ENCODE data around the gene PPP1R1C. TPM values are rescaled to one million over a fixed set of nuclear protein-coding genes. Genes with fewer than 3 reads are reported as not detected.

PPP1R1C gene
- total RNA-seq, 1 donor from 2014 or later = not detected

- no peaks in the 10 kb centered on the region for H3K27me3 ChIP-seq
- no peak for DNase-seq (ENCODE audit: extremely low spot score in 2 of 2)
- H3K36me3 ChIP-seq = no peaks in the 10 kb centered on the region
- TF ChIP-seq POLR2AphosphoS5 (IDR thresholded peaks at IDR 0.05; ENCODE audit: insufficient read depth in 1 of 2, low read depth in 1 of 2) (no peak), CTCF (IDR thresholded peaks at IDR 0.05) (no peak), POLR2A (IDR thresholded peaks at IDR 0.05) (no peak)
- no peak overlapping the region for H3K27ac ChIP-seq
- intact Hi-C loops (cut with DNase I) = no loop called here
- no peaks in the 10 kb centered on the region for H3K9me3 ChIP-seq
- no peaks in the 10 kb centered on the region for H3K4me1 ChIP-seq
- no peak overlapping the region for H3K4me3 ChIP-seq
Observed at GRCh38 chr2:182110347-182110746, 124.7 kb downstream of the PPP1R1C start.

- no peak for TF ChIP-seq POLR2A (IDR thresholded peaks at IDR 0.05)
- TF ChIP-seq CTCF (IDR thresholded peaks at IDR 0.05) = no peak
- TF ChIP-seq POLR2AphosphoS5 (IDR thresholded peaks at IDR 0.05; ENCODE audit: insufficient read depth in 1 of 2, low read depth in 1 of 2) = no peak
- Histone ChIP-seq H3K36me3 (no peaks in the 10 kb centered on the region), H3K27ac (no peak overlapping the region), H3K4me3 (no peak overlapping the region), H3K27me3 (no peaks in the 10 kb centered on the region), H3K4me1 (no peaks in the 10 kb centered on the region), H3K9me3 (no peaks in the 10 kb centered on the region)
- intact Hi-C loops (cut with DNase I) = no loop called here
- DNase-seq (ENCODE audit: extremely low spot score in 2 of 2) = no peak
Observed at GRCh38 chr2:182113334-182113733, 127.7 kb downstream of the PPP1R1C start.

- Histone ChIP-seq H3K4me3 (no peak overlapping the region), H3K36me3 (no peaks in the 10 kb centered on the region), H3K4me1 (no peaks in the 10 kb centered on the region), H3K27me3 (no peaks in the 10 kb centered on the region), H3K27ac (no peak overlapping the region), H3K9me3 (no peaks in the 10 kb centered on the region)
- no peak for DNase-seq (ENCODE audit: extremely low spot score in 2 of 2)
- intact Hi-C loops (cut with DNase I) = no loop called here
- TF ChIP-seq CTCF (IDR thresholded peaks at IDR 0.05) (no peak), POLR2A (IDR thresholded peaks at IDR 0.05) (no peak), POLR2AphosphoS5 (IDR thresholded peaks at IDR 0.05; ENCODE audit: insufficient read depth in 1 of 2, low read depth in 1 of 2) (no peak)
Observed at GRCh38 chr2:182115258-182115657, 129.6 kb downstream of the PPP1R1C start.

- Histone ChIP-seq H3K27me3 (no peaks in the 10 kb centered on the region), H3K36me3 (no peaks in the 10 kb centered on the region), H3K9me3 (no peaks in the 10 kb centered on the region), H3K4me3 (no peak overlapping the region), H3K27ac (no peak overlapping the region), H3K4me1 (no peaks in the 10 kb centered on the region)
- TF ChIP-seq POLR2A (IDR thresholded peaks at IDR 0.05) (no peak), POLR2AphosphoS5 (IDR thresholded peaks at IDR 0.05; ENCODE audit: insufficient read depth in 1 of 2, low read depth in 1 of 2) (no peak), CTCF (IDR thresholded peaks at IDR 0.05) (no peak)
- DNase-seq (ENCODE audit: extremely low spot score in 2 of 2) = no peak
- intact Hi-C loops (cut with DNase I) = no loop called here
Observed at GRCh38 chr2:182116774-182117173, 131.1 kb downstream of the PPP1R1C start.

GRCh38 chr2:182117196-182117595, 131.5 kb downstream of the PPP1R1C start:
- intact Hi-C loops (cut with DNase I) = no loop called here
- Histone ChIP-seq H3K4me3 (no peak overlapping the region), H3K36me3 (no peaks in the 10 kb centered on the region), H3K27me3 (no peaks in the 10 kb centered on the region), H3K9me3 (no peaks in the 10 kb centered on the region), H3K27ac (no peak overlapping the region), H3K4me1 (no peaks in the 10 kb centered on the region)
- no peak for TF ChIP-seq POLR2A (IDR thresholded peaks at IDR 0.05)
- TF ChIP-seq POLR2AphosphoS5 (IDR thresholded peaks at IDR 0.05; ENCODE audit: insufficient read depth in 1 of 2, low read depth in 1 of 2) = no peak
- no peak for TF ChIP-seq CTCF (IDR thresholded peaks at IDR 0.05)
- no peak for DNase-seq (ENCODE audit: extremely low spot score in 2 of 2)

All from vagina (tissue), 2 donors.